ENCODE data around the gene COL18A1. TPM values are rescaled to one million over a fixed set of nuclear protein-coding genes. Genes with fewer than 3 reads are reported as not detected.
A peak's percentile ranks its signal among the peaks of the same experiment; 100 is the strongest.

The COL18A1 gene
- total and polyA plus RNA-seq, 2 of the 8 experiments (the other 6 are each of a cell fraction or from before 2014, with no cell fraction given), result 145 to 201 TPM

- Histone ChIP-seq H2BK20ac (ENCODE audit: low read length) (peak overlapping the region; percentile 11), H2BK5ac (ENCODE audit: low read depth, low read length) (peak overlapping the region; percentile 98), H3K14ac (ENCODE audit: insufficient read length) (no peak overlapping the region), H3K23me2 (ENCODE audit: low read depth, low read length) (peaks cover 6% of the 10 kb centered on the region), H3K9me3 (ENCODE audit: insufficient read depth in 2 of 2, low read depth in 1 of 2, low read length in 1 of 2) (no peaks in the 10 kb centered on the region), H4K20me1 (replicated peaks in 1 of 2; ENCODE audit: control insufficient read depth in 1 of 2, insufficient read depth in 2 of 2, low read length in 2 of 2) (peaks cover 30 to 41% of the 10 kb centered on the region in 2 experiments), H3K4me2 (ENCODE audit: insufficient read depth in 1 of 2, low read depth in 2 of 2, low read length in 2 of 2) (peak overlapping the region; percentile 75 to 85), H2BK12ac (ENCODE audit: low read depth, low read length) (peak overlapping the region; percentile 86), H3K27ac (ENCODE audit: low read depth, low read length) (peak overlapping the region; percentile 60; the same call in 1 of the 2 replicates), H3K4me1 (replicated peaks in 1 of 4; ENCODE audit: control insufficient read depth in 3 of 4, insufficient read depth in 4 of 4, low read length in 3 of 4) (peaks cover 13 to 54% (median 40%) of the 10 kb centered on the region in 4 experiments), H3K23ac (ENCODE audit: insufficient read length) (no peak overlapping the region), H3K79me1 (ENCODE audit: low read depth, low read length) (peaks cover 19% of the 10 kb centered on the region), H2BK15ac (ENCODE audit: low read length) (peak overlapping the region; percentile 48; the same call in 1 of the 2 replicates), H3K27me3 (replicated peaks in 1 of 4; ENCODE audit: control insufficient read depth in 3 of 4, extremely low read depth in 1 of 4, insufficient read depth in 3 of 4, low read length in 3 of 4) (peaks cover 0 to 4% (median 0%) of the 10 kb centered on the region in 4 experiments; a peak in 3 of 7 replicates), H4K8ac (ENCODE audit: extremely low read depth, insufficient read depth, low read length) (no peak overlapping the region), H4K5ac (ENCODE audit: insufficient read length, low read depth, low read length) (peak overlapping the region; percentile 45), H2BK120ac (replicated peaks; ENCODE audit: low read depth, low read length) (no peak overlapping the region), H3K18ac (ENCODE audit: extremely low read depth, low read length) (peak overlapping the region; percentile 33), H2AFZ (ENCODE audit: low read length) (no peak overlapping the region), H3K79me2 (ENCODE audit: control insufficient read depth in 1 of 2, insufficient read depth in 2 of 2, low read length in 2 of 2) (peaks cover 28 to 67% of the 10 kb centered on the region in 2 experiments), H3K4ac (replicated peaks; ENCODE audit: insufficient read length, low read depth, low read length) (peak overlapping the region; percentile 87), H4K91ac (replicated peaks; ENCODE audit: insufficient read length, low read length) (peak overlapping the region; percentile 35), H3K36me3 (ENCODE audit: control insufficient read depth in 2 of 4, insufficient read depth in 4 of 4, low read length in 3 of 4) (no peaks in the 10 kb centered on the region; a peak in 1 of 8 replicates), H2AK5ac (ENCODE audit: low read depth, low read length) (peak overlapping the region; percentile 87), H3K4me3 (ENCODE audit: extremely low read depth in 1 of 4, insufficient read depth in 2 of 4, low read depth in 3 of 4, low read length in 4 of 4) (peak overlapping the region in 3 of 4 experiments; percentile 26 to 77 (median 66); a peak in 4 of 8 replicates), H3K56ac (replicated peaks; ENCODE audit: insufficient read length, low read depth, low read length) (no peak overlapping the region), H3K9ac (replicated peaks in 1 of 4; ENCODE audit: extremely low read depth in 1 of 4, low read depth in 3 of 4, low read length in 3 of 4) (peak overlapping the region in 1 of 4 experiments; percentile 25; a peak in 2 of 7 replicates)
- DNase-seq (ENCODE audit: low read depth in 1 of 2, low spot score in 2 of 2), result no peak
- 70% methylated on average over 9 of the region's 10 CpGs; no CpG with 5 or more reads in 1 of the 2 experiments for WGBS, 2 experiments (ENCODE audit: extremely low coverage in 1 of 2, insufficient coverage in 1 of 2, insufficient read length in 1 of 2, insufficient replicate concordance in 2 of 2, low coverage in 1 of 2, low lambda C conversion rate in 2 of 2, missing lambda C conversion rate in 1 of 2)
- POLR2A ChIA-PET (ENCODE audit: partially characterized antibody), result interaction anchor here (1.0 to 3.3 kb wide), 15 partner anchors 9 to 115 kb away, joined by 3 to 15 read pairs (median 6); no protein-coding TSS in a partner anchor
- FAIRE-seq, result no peak
- TF ChIP-seq NANOG (IDR thresholded peaks at IDR 0.05; ENCODE audit: insufficient read depth, low read depth, low read length, poor library complexity, severe bottlenecking) (no peak), CTCF (IDR thresholded peaks at IDR 0.05; ENCODE audit: control extremely low read depth in 1 of 3, insufficient read depth in 1 of 3, low read depth in 1 of 3, low read length in 3 of 3) (peak in 2 of 3 experiments; percentile 3 to 48; a peak in 1 of 4 replicates)
- CTCF ChIA-PET (ENCODE audit: partially characterized antibody), result interaction anchor here (0.7 to 4.5 kb wide), 25 partner anchors 9 to 117 kb away, joined by 3 to 32 read pairs (median 4); no protein-coding TSS in a partner anchor
Observed at GRCh38 chr21:45407629-45408247, 2.8 kb downstream of the COL18A1 start.

Measured in H1 (cell line).